ENCODE data around the gene MANBA. TPM values are rescaled to one million over a fixed set of nuclear protein-coding genes. Genes with fewer than 3 reads are reported as not detected.

MANBA gene
- total and polyA plus RNA-seq, 2 of the 13 experiments (the other 11 are each of a cell fraction or from before 2014, with no cell fraction given): 11.7 to 33.3 TPM

DNA sequence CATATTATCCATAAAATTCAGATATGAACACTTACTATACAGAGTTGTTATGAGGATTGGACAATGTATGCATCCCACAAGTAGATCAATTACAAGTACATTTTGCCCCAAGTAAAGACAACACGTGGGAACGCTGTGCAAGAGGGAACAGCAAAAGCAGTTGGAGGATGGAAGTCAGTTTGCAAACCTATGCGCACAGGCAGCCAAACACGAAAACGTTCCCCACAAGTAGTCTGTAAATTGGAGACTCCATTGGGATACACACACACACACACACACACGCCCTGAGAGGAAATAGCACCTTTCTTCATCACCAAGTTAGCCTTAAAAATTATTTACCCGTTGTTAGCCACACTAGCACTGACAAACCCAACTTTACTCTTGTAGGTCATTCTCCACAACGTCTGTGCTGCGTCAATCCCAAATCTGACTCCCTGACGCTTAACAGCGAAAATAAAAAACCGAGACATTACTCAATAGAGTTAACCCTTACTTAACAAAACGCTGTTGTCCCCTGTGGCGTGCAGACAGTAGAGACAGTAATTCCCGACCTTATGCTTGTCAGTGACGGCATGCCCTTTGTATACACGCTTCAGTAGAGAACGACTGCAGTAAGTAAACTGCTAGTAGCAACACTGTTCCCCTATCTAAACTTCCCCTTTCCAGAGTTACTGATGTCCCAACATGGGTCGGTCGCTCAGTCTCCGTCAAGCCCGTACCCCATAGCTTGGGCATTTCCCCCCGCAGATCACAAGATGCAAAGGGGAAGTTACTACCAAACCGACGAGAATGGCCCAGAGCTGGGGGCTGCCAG, 730 bp downstream of the MANBA start (continued):
- TF ChIP-seq ZNF781 (CRISPR knock-in tag; IDR thresholded peaks at IDR 0.05; ENCODE audit: borderline replicate concordance, not compliant biosample characterization) (peak; percentile 17), ZNF558 (CRISPR knock-in tag; IDR thresholded peaks at IDR 0.05; ENCODE audit: borderline replicate concordance) (peak; percentile 21; the same call in 1 of the 2 replicates), ZNF235 (CRISPR knock-in tag; IDR thresholded peaks at IDR 0.05; ENCODE audit: borderline replicate concordance) (0 out of 2 replicates have a peak, but pooled peaks have one; percentile 20), PHF20 (CRISPR knock-in tag; IDR thresholded peaks at IDR 0.05) (0 out of 2 replicates have a peak, but pooled peaks have one; percentile 0), NCOR1 (IDR thresholded peaks at IDR 0.05; ENCODE audit: borderline replicate concordance, low read length) (peak; percentile 16; the same call in 1 of the 2 replicates), ZNF232 (CRISPR knock-in tag; IDR thresholded peaks at IDR 0.05; ENCODE audit: borderline replicate concordance) (0 out of 2 replicates have a peak, but pooled peaks have one; percentile 5), ZSCAN30 (CRISPR knock-in tag; IDR thresholded peaks at IDR 0.05) (0 out of 2 replicates have a peak, but pooled peaks have one; percentile 28), PHF21A (CRISPR knock-in tag; IDR thresholded peaks at IDR 0.05) (peak; percentile 40; the same call in 1 of the 2 replicates), SMAD3 (CRISPR knock-in tag; IDR thresholded peaks at IDR 0.05) (no peak), KDM5A (IDR thresholded peaks at IDR 0.05; ENCODE audit: borderline replicate concordance, low read length) (peak; percentile 14; the same call in 1 of the 2 replicates), RARA (CRISPR knock-in tag; IDR thresholded peaks at IDR 0.05) (0 out of 2 replicates have a peak, but pooled peaks have one; percentile 11), ZNF17 (CRISPR knock-in tag; IDR thresholded peaks at IDR 0.05) (no peak), ZNF3 (CRISPR knock-in tag; IDR thresholded peaks at IDR 0.05) (peak; percentile 94), EP300 (IDR thresholded peaks at IDR 0.05; ENCODE audit: low read depth in 2 of 2, low read length in 2 of 2) (no peak), EP300 (CRISPR knock-in tag; IDR thresholded peaks at IDR 0.05; ENCODE audit: borderline replicate concordance) (0 out of 2 replicates have a peak, but pooled peaks have one; percentile 1), ZNF567 (CRISPR knock-in tag; IDR thresholded peaks at IDR 0.05; ENCODE audit: borderline replicate concordance) (0 out of 2 replicates have a peak, but pooled peaks have one; percentile 13), IRF2 (CRISPR knock-in tag; IDR thresholded peaks at IDR 0.05) (no peak)
- TF ChIP-seq, protein P1, sequence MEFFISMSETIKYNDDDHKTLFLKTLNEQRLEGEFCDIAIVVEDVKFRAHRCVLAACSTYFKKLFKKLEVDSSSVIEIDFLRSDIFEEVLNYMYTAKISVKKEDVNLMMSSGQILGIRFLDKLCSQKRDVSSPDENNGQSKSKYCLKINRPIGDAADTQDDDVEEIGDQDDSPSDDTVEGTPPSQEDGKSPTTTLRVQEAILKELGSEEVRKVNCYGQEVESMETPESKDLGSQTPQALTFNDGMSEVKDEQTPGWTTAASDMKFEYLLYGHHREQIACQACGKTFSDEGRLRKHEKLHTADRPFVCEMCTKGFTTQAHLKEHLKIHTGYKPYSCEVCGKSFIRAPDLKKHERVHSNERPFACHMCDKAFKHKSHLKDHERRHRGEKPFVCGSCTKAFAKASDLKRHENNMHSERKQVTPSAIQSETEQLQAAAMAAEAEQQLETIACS (CRISPR knock-in tag; IDR thresholded peaks at IDR 0.05): peak; percentile 13; the same call in 1 of the 2 replicates
- TF ChIP-seq, protein P2, sequence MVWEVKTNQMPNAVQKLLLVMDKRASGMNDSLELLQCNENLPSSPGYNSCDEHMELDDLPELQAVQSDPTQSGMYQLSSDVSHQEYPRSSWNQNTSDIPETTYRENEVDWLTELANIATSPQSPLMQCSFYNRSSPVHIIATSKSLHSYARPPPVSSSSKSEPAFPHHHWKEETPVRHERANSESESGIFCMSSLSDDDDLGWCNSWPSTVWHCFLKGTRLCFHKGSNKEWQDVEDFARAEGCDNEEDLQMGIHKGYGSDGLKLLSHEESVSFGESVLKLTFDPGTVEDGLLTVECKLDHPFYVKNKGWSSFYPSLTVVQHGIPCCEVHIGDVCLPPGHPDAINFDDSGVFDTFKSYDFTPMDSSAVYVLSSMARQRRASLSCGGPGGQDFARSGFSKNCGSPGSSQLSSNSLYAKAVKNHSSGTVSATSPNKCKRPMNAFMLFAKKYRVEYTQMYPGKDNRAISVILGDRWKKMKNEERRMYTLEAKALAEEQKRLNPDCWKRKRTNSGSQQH (CRISPR knock-in tag; IDR thresholded peaks at IDR 0.05; ENCODE audit: low read depth): 0 out of 2 replicates have a peak, but pooled peaks have one; percentile 12
- TF ChIP-seq, protein P3, sequence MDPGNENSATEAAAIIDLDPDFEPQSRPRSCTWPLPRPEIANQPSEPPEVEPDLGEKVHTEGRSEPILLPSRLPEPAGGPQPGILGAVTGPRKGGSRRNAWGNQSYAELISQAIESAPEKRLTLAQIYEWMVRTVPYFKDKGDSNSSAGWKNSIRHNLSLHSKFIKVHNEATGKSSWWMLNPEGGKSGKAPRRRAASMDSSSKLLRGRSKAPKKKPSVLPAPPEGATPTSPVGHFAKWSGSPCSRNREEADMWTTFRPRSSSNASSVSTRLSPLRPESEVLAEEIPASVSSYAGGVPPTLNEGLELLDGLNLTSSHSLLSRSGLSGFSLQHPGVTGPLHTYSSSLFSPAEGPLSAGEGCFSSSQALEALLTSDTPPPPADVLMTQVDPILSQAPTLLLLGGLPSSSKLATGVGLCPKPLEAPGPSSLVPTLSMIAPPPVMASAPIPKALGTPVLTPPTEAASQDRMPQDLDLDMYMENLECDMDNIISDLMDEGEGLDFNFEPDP (CRISPR knock-in tag; conservative IDR thresholded peaks at IDR 0.05): 0 out of 2 replicates have a peak, but pooled peaks have one; percentile 84
- TF ChIP-seq, protein P4, sequence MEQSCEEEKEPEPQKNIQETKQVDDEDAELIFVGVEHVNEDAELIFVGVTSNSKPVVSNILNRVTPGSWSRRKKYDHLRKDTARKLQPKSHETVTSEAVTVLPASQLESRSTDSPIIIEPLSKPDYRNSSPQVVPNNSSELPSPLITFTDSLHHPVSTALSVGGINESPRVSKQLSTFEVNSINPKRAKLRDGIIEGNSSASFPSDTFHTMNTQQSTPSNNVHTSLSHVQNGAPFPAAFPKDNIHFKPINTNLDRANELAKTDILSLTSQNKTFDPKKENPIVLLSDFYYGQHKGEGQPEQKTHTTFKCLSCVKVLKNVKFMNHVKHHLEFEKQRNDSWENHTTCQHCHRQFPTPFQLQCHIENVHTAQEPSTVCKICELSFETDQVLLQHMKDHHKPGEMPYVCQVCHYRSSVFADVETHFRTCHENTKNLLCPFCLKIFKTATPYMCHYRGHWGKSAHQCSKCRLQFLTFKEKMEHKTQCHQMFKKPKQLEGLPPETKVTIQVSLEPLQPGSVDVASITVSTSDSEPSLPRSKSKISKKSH (CRISPR knock-in tag; IDR thresholded peaks at IDR 0.05; ENCODE audit: borderline replicate concordance): no peak
